ENCODE data around the gene IL4R.
"Not testable (repeated sequence)": the region's sequence is repeated elsewhere in the genome, so short reads cannot be mapped to it uniquely, and the experiment has no call there.

The IL4R gene

DNA sequence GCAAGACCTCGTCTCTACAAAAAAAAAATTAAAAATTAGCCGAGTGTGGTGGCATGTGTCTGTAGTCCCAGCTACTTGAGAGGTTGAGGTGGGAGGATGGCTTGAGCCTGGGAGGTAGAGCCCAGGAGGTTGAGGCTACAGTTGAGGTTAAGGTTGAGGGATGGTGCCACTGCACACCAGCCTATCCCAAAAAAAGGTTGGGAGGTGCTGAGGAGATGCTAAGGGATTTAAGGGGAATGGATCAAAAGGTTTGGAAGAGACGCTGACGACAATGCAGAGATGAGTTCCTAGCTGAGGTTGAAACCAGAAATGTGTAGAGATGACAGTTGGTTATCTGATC lies 40.5 kb upstream of the IL4R start:
- H3K27ac ChIP-seq (ENCODE audit: low read length): no peak overlapping the region
- no CpG with 5 or more reads among the region's 4 CpGs for WGBS (ENCODE audit: insufficient coverage, insufficient read length)
- no peaks in the 10 kb centered on the region for H3K4me1 ChIP-seq (ENCODE audit: control insufficient read depth, insufficient read depth, low read length)
- no peaks in the 10 kb centered on the region for H3K27me3 ChIP-seq (ENCODE audit: control insufficient read depth, insufficient read depth, low read length)
- no peaks in the 10 kb centered on the region for H3K9me3 ChIP-seq (ENCODE audit: control insufficient read depth, insufficient read depth, low read length)
- no peak overlapping the region for H3K4me3 ChIP-seq (ENCODE audit: low read length)
- no peaks in the 10 kb centered on the region for H3K36me3 ChIP-seq (ENCODE audit: control insufficient read depth, insufficient read depth, low read length)
- no peak for DNase-seq (ENCODE audit: low read depth, low spot score)

DNA sequence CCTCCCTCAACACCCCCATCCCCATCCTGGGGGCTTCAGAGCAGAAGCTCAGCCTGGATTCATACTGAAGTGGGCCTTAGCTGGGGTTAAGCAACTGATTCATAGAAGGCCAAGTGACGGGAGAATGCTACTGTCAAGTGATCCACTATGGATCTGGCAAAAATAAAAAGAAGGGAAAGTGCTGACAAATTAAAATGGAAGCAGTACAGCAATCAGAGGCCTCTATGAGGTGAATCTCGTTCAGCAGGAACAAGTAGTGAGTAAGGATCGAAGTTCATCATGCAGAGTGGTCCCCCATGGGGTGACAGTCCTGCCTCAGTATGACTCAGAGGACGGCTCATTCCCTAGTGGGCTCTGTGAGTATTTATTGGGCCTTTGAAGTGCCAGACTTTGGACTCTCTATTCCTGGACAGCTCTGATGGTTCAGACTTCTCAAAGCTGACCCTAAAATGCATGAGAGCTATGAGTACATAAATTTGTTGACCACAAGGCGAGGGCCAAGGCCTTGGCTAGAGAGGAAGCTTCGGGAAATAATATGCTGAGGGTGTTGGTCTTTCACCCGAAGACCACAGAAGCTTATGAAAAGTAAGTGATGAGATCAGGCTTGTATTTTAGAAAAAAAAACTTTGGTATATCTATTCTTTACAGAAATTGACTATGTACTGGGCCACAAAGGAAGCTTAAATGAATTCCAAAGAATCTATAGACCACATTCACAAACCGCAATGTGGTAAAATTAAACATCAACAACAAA lies 39.9 kb upstream of the IL4R start:
- DNase-seq (ENCODE audit: low read depth, low spot score): no peak
- no peaks in the 10 kb centered on the region for H3K27me3 ChIP-seq (ENCODE audit: control insufficient read depth, insufficient read depth, low read length)
- H3K27ac ChIP-seq (ENCODE audit: low read length): no peak overlapping the region
- WGBS (ENCODE audit: insufficient coverage, insufficient read length): no CpG with 5 or more reads among the region's 8 CpGs
- no peak overlapping the region for H3K4me3 ChIP-seq (ENCODE audit: low read length)
- H3K4me1 ChIP-seq (ENCODE audit: control insufficient read depth, insufficient read depth, low read length): no peaks in the 10 kb centered on the region
- H3K36me3 ChIP-seq (ENCODE audit: control insufficient read depth, insufficient read depth, low read length): no peaks in the 10 kb centered on the region
- no peaks in the 10 kb centered on the region for H3K9me3 ChIP-seq (ENCODE audit: control insufficient read depth, insufficient read depth, low read length)

- not testable (repeated sequence) for H3K4me1 ChIP-seq (ENCODE audit: control insufficient read depth, insufficient read depth, low read length); H3K4me3 ChIP-seq (ENCODE audit: low read length); H3K36me3 ChIP-seq (ENCODE audit: control insufficient read depth, insufficient read depth, low read length); H3K9me3 ChIP-seq (ENCODE audit: control insufficient read depth, insufficient read depth, low read length); H3K27me3 ChIP-seq (ENCODE audit: control insufficient read depth, insufficient read depth, low read length); H3K27ac ChIP-seq (ENCODE audit: low read length); DNase-seq (ENCODE audit: low read depth, low spot score)
- WGBS (ENCODE audit: insufficient coverage, insufficient read length): no CpG with 5 or more reads among the region's 7 CpGs
Observed at GRCh38 chr16:27274424-27274874, 39.3 kb upstream of the IL4R start.

- H3K27me3 ChIP-seq (ENCODE audit: control insufficient read depth, insufficient read depth, low read length): no peaks in the 10 kb centered on the region
- no peaks in the 10 kb centered on the region for H3K9me3 ChIP-seq (ENCODE audit: control insufficient read depth, insufficient read depth, low read length)
- H3K36me3 ChIP-seq (ENCODE audit: control insufficient read depth, insufficient read depth, low read length): no peaks in the 10 kb centered on the region
- DNase-seq (ENCODE audit: low read depth, low spot score): no peak
- no peaks in the 10 kb centered on the region for H3K4me1 ChIP-seq (ENCODE audit: control insufficient read depth, insufficient read depth, low read length)
- H3K27ac ChIP-seq (ENCODE audit: low read length): no peak overlapping the region
- H3K4me3 ChIP-seq (ENCODE audit: low read length): no peak overlapping the region
- WGBS (ENCODE audit: insufficient coverage, insufficient read length): no CpG with 5 or more reads among the region's 1 CpG
Observed at GRCh38 chr16:27275394-27275793, 38.4 kb upstream of the IL4R start.

DNA sequence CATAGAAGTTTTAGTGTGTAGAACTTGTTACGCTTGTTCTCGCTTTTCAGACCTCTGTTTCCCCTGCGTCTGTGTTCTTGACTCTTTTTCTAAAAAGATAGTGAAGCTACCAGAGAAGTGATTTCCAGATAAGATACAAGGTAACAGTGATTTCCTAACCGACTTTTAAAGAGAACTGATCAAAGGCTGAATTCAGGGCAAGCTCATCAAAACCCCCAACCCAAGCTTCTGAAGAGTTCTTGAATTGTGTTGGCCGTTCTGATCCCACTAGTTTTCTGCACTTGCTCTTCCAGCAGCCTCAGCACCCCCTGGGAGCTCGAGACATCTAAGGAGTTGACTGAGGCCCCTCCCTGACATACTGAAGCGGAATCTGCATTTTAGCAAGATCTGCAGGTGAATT lies 32.5 kb upstream of the IL4R start:
- WGBS (ENCODE audit: insufficient coverage, insufficient read length): no CpG with 5 or more reads among the region's 7 CpGs
- H3K9me3 ChIP-seq (ENCODE audit: control insufficient read depth, insufficient read depth, low read length): no peaks in the 10 kb centered on the region
- H3K27ac ChIP-seq (ENCODE audit: low read length): no peak overlapping the region
- DNase-seq (ENCODE audit: low read depth, low spot score): no peak
- no peaks in the 10 kb centered on the region for H3K36me3 ChIP-seq (ENCODE audit: control insufficient read depth, insufficient read depth, low read length)
- no peaks in the 10 kb centered on the region for H3K27me3 ChIP-seq (ENCODE audit: control insufficient read depth, insufficient read depth, low read length)
- H3K4me3 ChIP-seq (ENCODE audit: low read length): no peak overlapping the region
- no peaks in the 10 kb centered on the region for H3K4me1 ChIP-seq (ENCODE audit: control insufficient read depth, insufficient read depth, low read length)

GRCh38 chr16:27284865-27285675 lies 28.7 kb upstream of the IL4R start:
- Histone ChIP-seq H3K27ac (ENCODE audit: low read length) (no peak overlapping the region), H3K4me3 (ENCODE audit: low read length) (no peak overlapping the region), H3K4me1 (ENCODE audit: control insufficient read depth, insufficient read depth, low read length) (no peaks in the 10 kb centered on the region), H3K9me3 (ENCODE audit: control insufficient read depth, insufficient read depth, low read length) (no peaks in the 10 kb centered on the region), H3K36me3 (ENCODE audit: control insufficient read depth, insufficient read depth, low read length) (no peaks in the 10 kb centered on the region), H3K27me3 (ENCODE audit: control insufficient read depth, insufficient read depth, low read length) (no peaks in the 10 kb centered on the region)
- WGBS (ENCODE audit: insufficient coverage, insufficient read length): no CpG with 5 or more reads among the region's 7 CpGs
- DNase-seq (ENCODE audit: low read depth, low spot score): no peak

GRCh38 chr16:27285676-27286196 lies 28.0 kb upstream of the IL4R start:
- no peak for DNase-seq (ENCODE audit: low read depth, low spot score)
- Histone ChIP-seq H3K4me1 (ENCODE audit: control insufficient read depth, insufficient read depth, low read length) (no peaks in the 10 kb centered on the region), H3K4me3 (ENCODE audit: low read length) (no peak overlapping the region), H3K36me3 (ENCODE audit: control insufficient read depth, insufficient read depth, low read length) (no peaks in the 10 kb centered on the region), H3K27ac (ENCODE audit: low read length) (no peak overlapping the region), H3K27me3 (ENCODE audit: control insufficient read depth, insufficient read depth, low read length) (no peaks in the 10 kb centered on the region), H3K9me3 (ENCODE audit: control insufficient read depth, insufficient read depth, low read length) (no peaks in the 10 kb centered on the region)
- WGBS (ENCODE audit: insufficient coverage, insufficient read length): no CpG with 5 or more reads among the region's 6 CpGs

DNA sequence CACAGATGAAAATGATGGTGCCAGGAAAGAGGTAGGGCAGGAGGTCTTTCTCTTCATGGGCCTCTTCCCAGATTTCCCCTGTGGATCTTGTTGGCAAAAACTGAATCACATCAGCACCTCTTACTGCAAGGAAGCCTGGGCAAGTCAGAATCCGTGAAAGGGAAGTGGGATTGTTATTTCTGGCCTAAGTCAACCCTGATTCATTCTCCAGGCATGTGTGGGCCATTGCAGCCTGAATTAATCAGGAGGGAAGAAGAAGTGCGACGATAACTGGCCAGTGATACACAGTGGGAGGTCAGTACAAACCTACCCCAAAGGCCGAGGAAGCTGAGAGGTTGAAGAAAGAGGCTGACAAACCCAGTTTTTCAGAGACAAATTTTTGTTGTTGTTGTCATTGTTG lies 27.3 kb upstream of the IL4R start:
- WGBS (ENCODE audit: insufficient coverage, insufficient read length): no CpG with 5 or more reads among the region's 4 CpGs
- Histone ChIP-seq H3K9me3 (ENCODE audit: control insufficient read depth, insufficient read depth, low read length) (no peaks in the 10 kb centered on the region), H3K4me1 (ENCODE audit: control insufficient read depth, insufficient read depth, low read length) (no peaks in the 10 kb centered on the region), H3K27ac (ENCODE audit: low read length) (no peak overlapping the region), H3K4me3 (ENCODE audit: low read length) (no peak overlapping the region), H3K36me3 (ENCODE audit: control insufficient read depth, insufficient read depth, low read length) (no peaks in the 10 kb centered on the region), H3K27me3 (ENCODE audit: control insufficient read depth, insufficient read depth, low read length) (no peaks in the 10 kb centered on the region)
- DNase-seq (ENCODE audit: low read depth, low spot score): no peak

GRCh38 chr16:27287051-27287811 lies 26.5 kb upstream of the IL4R start:
- no peak for DNase-seq (ENCODE audit: low read depth, low spot score)
- no peak overlapping the region for H3K27ac ChIP-seq (ENCODE audit: low read length)
- no peaks in the 10 kb centered on the region for H3K27me3 ChIP-seq (ENCODE audit: control insufficient read depth, insufficient read depth, low read length)

GRCh38 chr16:27287887-27288286 lies 25.9 kb upstream of the IL4R start:
- no peak for DNase-seq (ENCODE audit: low read depth, low spot score)
- H3K27ac ChIP-seq (ENCODE audit: low read length): no peak overlapping the region
- no peak overlapping the region for H3K4me3 ChIP-seq (ENCODE audit: low read length)
- H3K9me3 ChIP-seq (ENCODE audit: control insufficient read depth, insufficient read depth, low read length): no peaks in the 10 kb centered on the region
- H3K27me3 ChIP-seq (ENCODE audit: control insufficient read depth, insufficient read depth, low read length): no peaks in the 10 kb centered on the region
- no peaks in the 10 kb centered on the region for H3K4me1 ChIP-seq (ENCODE audit: control insufficient read depth, insufficient read depth, low read length)
- H3K36me3 ChIP-seq (ENCODE audit: control insufficient read depth, insufficient read depth, low read length): no peaks in the 10 kb centered on the region
- WGBS (ENCODE audit: insufficient coverage, insufficient read length): no CpG with 5 or more reads among the region's 11 CpGs

More at GRCh38 chr16:27287051-27287811, 26.5 kb upstream of the IL4R start:
- Histone ChIP-seq H3K4me1 (ENCODE audit: control insufficient read depth, insufficient read depth, low read length) (no peaks in the 10 kb centered on the region), H3K36me3 (ENCODE audit: control insufficient read depth, insufficient read depth, low read length) (no peaks in the 10 kb centered on the region), H3K4me3 (ENCODE audit: low read length) (no peak overlapping the region), H3K9me3 (ENCODE audit: control insufficient read depth, insufficient read depth, low read length) (no peaks in the 10 kb centered on the region)
- WGBS (ENCODE audit: insufficient coverage, insufficient read length): no CpG with 5 or more reads among the region's 8 CpGs

Measured in iPS DF 6.9 (cell line).